K562 (cell line): ENCODE results near the gene METTL6. TPM values are rescaled to one million over a fixed set of nuclear protein-coding genes. Genes with fewer than 3 reads are reported as not detected.

Experiments used
- ARHGAP35 ChIP-seq: fragments of 450-650 bp; IDR thresholded peaks from 2 replicates; pipeline ENCODE4 v1.6.1; 2018; ENCODE audit not compliant: partially characterized antibody
- ASH1L ChIP-seq: fragments of 450-650 bp; IDR thresholded peaks from 2 replicates; pipeline ENCODE4 v1.6.1; 2018; ENCODE audit warnings: borderline replicate concordance, mild to moderate bottlenecking, low read depth; ENCODE audit not compliant: partially characterized antibody
- CBFA2T2 ChIP-seq: fragments of 450-650 bp; conservative IDR thresholded peaks from 2 replicates; pipeline ENCODE4 v1.6.1; 2017; ENCODE audit warnings: mild to moderate bottlenecking
- DIDO1 ChIP-seq: fragments of 450-650 bp; IDR thresholded peaks from 2 replicates; pipeline ENCODE4 v1.6.1; 2016; ENCODE audit warnings: low read depth, missing biosample characterization, missing genetic modification characterization
- DPF2 ChIP-seq: fragments of 450-650 bp; IDR thresholded peaks from 2 replicates; pipeline ENCODE4 v1.6.1; 2016
- ETS2 ChIP-seq: IDR thresholded peaks from 2 replicates; pipeline ENCODE4 v1.6.1; 2016; ENCODE audit warnings: borderline replicate concordance, missing genetic modification characterization, mild to moderate bottlenecking, moderate library complexity, missing compliant biosample characterization; ENCODE audit not compliant: poor library complexity, severe bottlenecking
- GABPB1 ChIP-seq: sonication (generic); formaldehyde crosslinking; IDR thresholded peaks from 2 replicates; pipeline ENCODE4 v1.8.0; 2022; ENCODE audit warnings: mild to moderate bottlenecking, missing genetic modification reagents
- GTF3C2 ChIP-seq: IDR thresholded peaks from 3 replicates; pipeline ENCODE4 v1.6.1; 2011; ENCODE audit warnings: borderline replicate concordance, mild to moderate bottlenecking, moderate library complexity; ENCODE audit not compliant: insufficient read length; ENCODE audit errors: extremely low read depth
- HLTF ChIP-seq: fragments of 450-650 bp; IDR thresholded peaks from 2 replicates; pipeline ENCODE4 v1.6.1; 2016
- ILK ChIP-seq: fragments of 450-650 bp; IDR thresholded peaks from 2 replicates; pipeline ENCODE4 v1.6.1; 2016; ENCODE audit warnings: missing genetic modification characterization, low read depth, mild to moderate bottlenecking, missing compliant biosample characterization, moderate library complexity, borderline replicate concordance
- MAZ ChIP-seq, 2 experiments: fragments of 450-650 bp in 1 of 2; sonication (generic) in 1 of 2; formaldehyde crosslinking; IDR thresholded peaks in 1 of 2; conservative IDR thresholded peaks in 1 of 2; 2 replicates each; pipeline versions ENCODE4 v1.4.0 to v1.5.0; 2020; ENCODE audit warnings: mild to moderate bottlenecking in 1 of 2, missing genetic modification reagents in 1 of 2
- NCOA1 ChIP-seq: fragments of 450-650 bp; IDR thresholded peaks from 2 replicates; pipeline ENCODE4 v1.6.1; 2016; ENCODE audit warnings: low read depth
- PCBP2 ChIP-seq: fragments of 200-400 bp; formaldehyde crosslinking; IDR thresholded peaks from 2 replicates; pipeline ENCODE4 v1.6.1; 2018; ENCODE audit warnings: low read length, low read depth, mild to moderate bottlenecking, moderate library complexity; ENCODE audit not compliant: poor library complexity, severe bottlenecking
- PKNOX1 ChIP-seq: fragments of 450-650 bp; IDR thresholded peaks from 2 replicates; pipeline ENCODE4 v1.6.1; 2016
- RAD21 ChIP-seq, 2 experiments: fragments of 250-450 bp in 1 of 2; fragments of 450-650 bp in 1 of 2; sonication (Bioruptor Pico) in 1 of 2; formaldehyde crosslinking in 1 of 2; IDR thresholded peaks in 1 of 2; conservative IDR thresholded peaks in 1 of 2; 2 replicates each; pipeline versions ENCODE4 v1.4.0 to v1.8.0; 2020 to 2022; ENCODE audit warnings: mild to moderate bottlenecking in 2 of 2, moderate library complexity in 1 of 2
- RBM14 ChIP-seq: fragments of 200-400 bp; formaldehyde crosslinking; IDR thresholded peaks from 2 replicates; pipeline ENCODE4 v1.6.1; 2018; ENCODE audit warnings: low read depth, mild to moderate bottlenecking, low read length, moderate library complexity, borderline replicate concordance; ENCODE audit not compliant: insufficient read depth
- RBM17 ChIP-seq: fragments of 200-400 bp; formaldehyde crosslinking; IDR thresholded peaks from 2 replicates; pipeline ENCODE4 v1.6.1; 2017; ENCODE audit warnings: low read depth, mild to moderate bottlenecking, low read length, borderline replicate concordance
- RBM22 ChIP-seq: fragments of 200-400 bp; formaldehyde crosslinking; IDR thresholded peaks from 2 replicates; pipeline ENCODE4 v1.6.1; 2018; ENCODE audit warnings: low read length, low read depth; ENCODE audit not compliant: poor library complexity, severe bottlenecking
- RNF2 ChIP-seq: sonication (generic); IDR thresholded peaks from 2 replicates; pipeline ENCODE4 v1.6.1; 2016
- STAG1 ChIP-seq: sonication (generic); formaldehyde crosslinking; IDR thresholded peaks from 2 replicates; pipeline ENCODE4 v1.5.0; 2020; ENCODE audit warnings: missing genetic modification reagents, borderline replicate concordance
- TAF15 ChIP-seq: fragments of 200-400 bp; formaldehyde crosslinking; IDR thresholded peaks from 2 replicates; pipeline ENCODE4 v1.6.1; 2017; ENCODE audit warnings: mild to moderate bottlenecking, low read depth, low read length, moderate library complexity
- ZNF347 ChIP-seq: fragments of 450-650 bp; formaldehyde crosslinking; IDR thresholded peaks from 2 replicates; pipeline ENCODE4 v1.4.0; 2020; ENCODE audit warnings: low read depth, mild to moderate bottlenecking, moderate library complexity
- polyA plus RNA-seq, 8 experiments: library from polyadenylated mRNA; depleted of rRNA in 4 of 8; stranded (reverse) in 5 of 8; unstranded in 3 of 8; fragments of >200 nt; fragmentation: Nextera tagmentation in 2 of 8; fragmentation: Illumina TruSeq in 1 of 8; extraction: Ambion mirVana in 2 of 8; extraction: Trizol in 1 of 8; gene quantifications; 2 replicates each; pipeline versions ENCODE4 v1.2.1 to v1.2.3, GENCODE V29; 2011 to 2014; ENCODE audit warnings: inconsistent platforms in 1 of 8, missing spikeins in 1 of 8
- total RNA-seq, 7 experiments: library from RNA; depleted of rRNA in 6 of 7; stranded (reverse); fragments of >200 nt in 6 of 7; fragmentation: Illumina TruSeq in 2 of 7; extraction: Trizol in 2 of 7; gene quantifications; 2 replicates each; pipeline versions ENCODE4 v1.2.1 to v1.2.3, GENCODE V29; 2011 to 2021; ENCODE audit warnings: low replicate concordance in 1 of 7
- TF ChIP-seq, protein P1 (sequence below): fragments of 250-450 bp; sonication (Bioruptor Pico); IDR thresholded peaks from 2 replicates; pipeline ENCODE4 v1.6.1; 2021; ENCODE audit warnings: mild to moderate bottlenecking

Gene METTL6
- total and polyA plus RNA-seq, 9 of the 15 experiments (the other 6 are each of a cell fraction or from before 2014, with no cell fraction given), result 18.8 to 61.5 (median 33.9) TPM

DNA sequence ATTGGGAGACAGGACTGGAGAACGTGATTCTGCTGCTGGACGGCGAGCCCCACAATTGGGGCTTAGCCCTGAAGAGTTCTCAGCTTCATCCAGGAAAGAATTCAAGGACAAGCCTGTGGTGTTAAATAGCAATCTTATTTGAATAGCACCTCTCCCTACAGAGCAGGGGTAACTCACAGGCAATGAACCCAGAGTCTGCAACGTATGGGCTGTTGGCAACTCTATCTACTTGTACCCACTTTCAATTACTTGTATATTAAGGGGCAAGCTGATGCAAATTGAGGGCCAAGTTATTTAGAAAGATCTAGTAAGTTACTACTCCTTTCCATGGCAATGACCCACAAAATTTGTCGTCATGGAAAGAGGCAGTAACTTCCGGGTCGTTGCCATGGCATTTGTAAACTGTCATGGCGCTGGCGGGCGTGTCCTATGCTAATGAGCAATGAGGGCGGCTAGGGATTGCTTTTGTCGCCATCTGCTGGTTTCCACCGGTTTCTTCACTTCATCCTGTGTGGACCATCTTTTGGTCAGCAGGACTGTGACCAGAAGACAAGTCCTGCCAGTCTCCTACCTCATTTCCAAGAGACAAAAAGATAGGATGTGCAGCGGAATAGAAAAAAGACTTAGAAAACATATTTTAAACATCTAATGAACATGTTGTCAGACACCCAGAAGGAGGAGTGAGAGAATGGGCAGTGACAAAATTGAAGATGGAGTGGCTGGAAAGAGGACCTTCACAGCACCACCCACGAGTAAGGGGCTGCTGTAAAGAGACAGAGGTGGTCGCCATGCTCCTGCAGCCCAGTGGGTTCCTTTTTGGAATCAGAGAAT, 49.2 kb downstream of the METTL6 start (continued):
- TF ChIP-seq MAZ (CRISPR knock-in tag; conservative IDR thresholded peaks at IDR 0.05 in 1 of 2, IDR thresholded peaks at IDR 0.05 in 1 of 2), result peak in 1 of 2 experiments; percentile 72; a peak in 1 of 4 replicates
- TF ChIP-seq CBFA2T2, result no peak
- no peak for TF ChIP-seq NCOA1
- no peak; the same call in 1 of the 2 replicates for TF ChIP-seq RNF2
- TF ChIP-seq DIDO1 (tag), result peak; percentile 92
- TF ChIP-seq, protein P1, sequence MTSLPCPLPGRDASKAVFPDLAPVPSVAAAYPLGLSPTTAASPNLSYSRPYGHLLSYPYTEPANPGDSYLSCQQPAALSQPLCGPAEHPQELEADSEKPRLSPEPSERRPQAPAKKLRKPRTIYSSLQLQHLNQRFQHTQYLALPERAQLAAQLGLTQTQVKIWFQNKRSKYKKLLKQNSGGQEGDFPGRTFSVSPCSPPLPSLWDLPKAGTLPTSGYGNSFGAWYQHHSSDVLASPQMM (CRISPR knock-in tag), result no peak
- no peak for TF ChIP-seq ARHGAP35
- TF ChIP-seq RBM22, result no peak
- no peak for TF ChIP-seq GTF3C2
- TF ChIP-seq RAD21 (CRISPR knock-in tag; conservative IDR thresholded peaks at IDR 0.05 in 1 of 2, IDR thresholded peaks at IDR 0.05 in 1 of 2), result peak; percentile 99
- TF ChIP-seq PKNOX1, result peak; percentile 72
- TF ChIP-seq PCBP2, result no peak
- no peak for TF ChIP-seq RBM14
- TF ChIP-seq RBM17, result no peak
- TF ChIP-seq STAG1 (CRISPR knock-in tag), result no peak; the same call in 1 of the 2 replicates
- peak; percentile 100 for TF ChIP-seq GABPB1 (CRISPR knock-in tag)
- no peak for TF ChIP-seq ETS2
- TF ChIP-seq ILK (tag), result no peak
- TF ChIP-seq ASH1L, result no peak
- peak; percentile 42; the same call in 1 of the 2 replicates for TF ChIP-seq DPF2
- TF ChIP-seq HLTF, result no peak
- no peak for TF ChIP-seq TAF15
- no peak for TF ChIP-seq ZNF347 (CRISPR knock-in tag)
